ENCODE measurements around the gene DTHD1. TPM values are rescaled to one million over a fixed set of nuclear protein-coding genes. Genes with fewer than 3 reads are reported as not detected.
A peak's percentile ranks its signal among the peaks of the same experiment; 100 is the strongest.

The DTHD1 gene
- total and polyA plus RNA-seq, 2 donors from 2014 or later, result 1.4 TPM; not detected in 1

GRCh38 chr4:36363024-36363423 is 81.6 kb downstream of the DTHD1 start:
- DNase-seq (no peak), FAIRE-seq (no peak)
- Histone ChIP-seq H3K9ac (ENCODE audit: low read length in 3 of 3) (no peak overlapping the region), H3K4me3 (ENCODE audit: low read length in 3 of 3) (no peak overlapping the region), H3K4me1 (ENCODE audit: control insufficient read depth in 2 of 3, insufficient read depth in 2 of 3, low read depth in 1 of 3, low read length in 3 of 3) (no peaks in the 10 kb centered on the region), H3K27ac (ENCODE audit: low read depth in 2 of 2, low read length in 2 of 2) (no peak overlapping the region), H3K36me3 (ENCODE audit: control insufficient read depth in 2 of 3, insufficient read depth in 3 of 3, low read length in 3 of 3) (no peaks in the 10 kb centered on the region), H3K27me3 (ENCODE audit: control insufficient read depth, insufficient read depth, low read length) (no peaks in the 10 kb centered on the region), H3K9me3 (ENCODE audit: control insufficient read depth in 2 of 3, insufficient read depth in 1 of 3, low read length in 3 of 3) (no peaks in the 10 kb centered on the region)
- TF ChIP-seq CTCF (IDR thresholded peaks at IDR 0.05; ENCODE audit: borderline replicate concordance, extremely low read depth, insufficient read depth), result no peak
- intact Hi-C loops (cut with DNase I), result no loop called here

GRCh38 chr4:36374836-36375511 is 93.6 kb downstream of the DTHD1 start:
- H3K4me3 ChIP-seq (ENCODE audit: low read length in 3 of 3), result no peak overlapping the region
- no peaks in the 10 kb centered on the region for H3K36me3 ChIP-seq (ENCODE audit: control insufficient read depth in 2 of 3, insufficient read depth in 3 of 3, low read length in 3 of 3)
- peaks cover 0 to 2% (median 0%) of the 10 kb centered on the region in 3 donors for H3K9me3 ChIP-seq (ENCODE audit: control insufficient read depth in 2 of 3, insufficient read depth in 1 of 3, low read length in 3 of 3)
- no peak for FAIRE-seq
- intact Hi-C loops (cut with DNase I), result no loop called here
- peak in 1 of 5 donors; percentile 74 for DNase-seq
- no peaks in the 10 kb centered on the region for H3K27me3 ChIP-seq (ENCODE audit: control insufficient read depth, insufficient read depth, low read length)
- no peaks in the 10 kb centered on the region for H3K4me1 ChIP-seq (ENCODE audit: control insufficient read depth in 2 of 3, insufficient read depth in 2 of 3, low read depth in 1 of 3, low read length in 3 of 3)
- TF ChIP-seq CTCF (IDR thresholded peaks at IDR 0.05; ENCODE audit: borderline replicate concordance, extremely low read depth, insufficient read depth), result no peak
- H3K9ac ChIP-seq (ENCODE audit: low read length in 3 of 3), result no peak overlapping the region
- no peak overlapping the region for H3K27ac ChIP-seq (ENCODE audit: low read depth in 2 of 2, low read length in 2 of 2)

GRCh38 chr4:36385951-36386571 is 104.6 kb downstream of the DTHD1 start:
- FAIRE-seq (no peak), DNase-seq (peak in 1 of 5 donors; percentile 8)
- Histone ChIP-seq H3K4me3 (ENCODE audit: low read length in 3 of 3) (no peak overlapping the region), H3K9me3 (ENCODE audit: control insufficient read depth in 2 of 3, insufficient read depth in 1 of 3, low read length in 3 of 3) (no peaks in the 10 kb centered on the region), H3K36me3 (ENCODE audit: control insufficient read depth in 2 of 3, insufficient read depth in 3 of 3, low read length in 3 of 3) (no peaks in the 10 kb centered on the region), H3K9ac (ENCODE audit: low read length in 3 of 3) (no peak overlapping the region), H3K27me3 (ENCODE audit: control insufficient read depth, insufficient read depth, low read length) (no peaks in the 10 kb centered on the region), H3K4me1 (ENCODE audit: control insufficient read depth in 2 of 3, insufficient read depth in 2 of 3, low read depth in 1 of 3, low read length in 3 of 3) (no peaks in the 10 kb centered on the region), H3K27ac (ENCODE audit: low read depth in 2 of 2, low read length in 2 of 2) (no peak overlapping the region)
- intact Hi-C loops (cut with DNase I), result no loop called here
- no peak for TF ChIP-seq CTCF (IDR thresholded peaks at IDR 0.05; ENCODE audit: borderline replicate concordance, extremely low read depth, insufficient read depth)

Data from kidney (tissue), 14 donors.